CD8-positive, alpha-beta memory T cell (primary cell): ENCODE measurements around the gene ARID1A. TPM values are rescaled to one million over a fixed set of nuclear protein-coding genes. Genes with fewer than 3 reads are reported as not detected.

Experiments
- CTCF ChIA-PET: fragments of 350-600 bp; sonication (Branson Sonifier 250); formaldehyde crosslinking; loops from one replicate; lab custom pipeline; 2021; ENCODE audit warnings: antibody characterized with exemption; lab: Charles Lee
- POLR2A ChIA-PET: fragments of 350-600 bp; sonication (Branson Sonifier 250); formaldehyde crosslinking; loops from one replicate; lab custom pipeline; 2021; ENCODE audit warnings: antibody characterized with exemption; lab: Charles Lee
- DNase-seq, 5 donors: peaks; one replicate each; pipeline versions ENCODE4 v3.0.0 to v3.0.0-alpha.2; 2020 to 2022; ENCODE audit warnings: mixed read lengths in 1 of 5
- H3K27ac ChIP-seq: one replicate; pipeline ENCODE4 v1.7.0; 2013; ENCODE audit warnings: low read depth, mild to moderate bottlenecking, low read length, moderate library complexity
- H3K27me3 ChIP-seq: 2 replicates; pipeline ENCODE4 v1.7.0; 2013; ENCODE audit warnings: low read length, mild to moderate bottlenecking; ENCODE audit not compliant: insufficient read depth, poor library complexity, severe bottlenecking
- H3K36me3 ChIP-seq: 2 replicates; pipeline ENCODE4 v1.7.0; 2013; ENCODE audit warnings: mild to moderate bottlenecking, low read length, moderate library complexity; ENCODE audit not compliant: insufficient read depth
- H3K4me1 ChIP-seq: 2 replicates; pipeline ENCODE4 v1.7.0; 2013; ENCODE audit warnings: mild to moderate bottlenecking, low read length, moderate library complexity; ENCODE audit not compliant: insufficient read depth
- H3K4me3 ChIP-seq: 2 replicates; pipeline ENCODE4 v1.7.0; 2013; ENCODE audit warnings: mild to moderate bottlenecking, low read length
- H3K9me3 ChIP-seq: 2 replicates; pipeline ENCODE4 v1.7.0; 2013; ENCODE audit warnings: mild to moderate bottlenecking, low read length
- H3K27ac Mint-ChIP-seq, 8 donors: one replicate each; pipeline ENCODE4 v1.8.0; 2020 to 2021; ENCODE audit warnings: mixed read lengths in 8 of 8, mild to moderate bottlenecking in 6 of 8, inconsistent platforms in 3 of 8, moderate library complexity in 3 of 8
- H3K27me3 Mint-ChIP-seq, 2 donors: one replicate each; pipeline ENCODE4 v1.8.0; 2020 to 2021; ENCODE audit warnings: mixed read lengths in 2 of 2, mild to moderate bottlenecking in 1 of 2, moderate library complexity in 1 of 2
- H3K36me3 Mint-ChIP-seq, 3 donors: one replicate each; pipeline ENCODE4 v1.8.0; 2020 to 2021; ENCODE audit warnings: mixed read lengths in 3 of 3, inconsistent platforms in 1 of 3, mild to moderate bottlenecking in 1 of 3
- H3K4me1 Mint-ChIP-seq, 3 donors: one replicate each; pipeline ENCODE4 v1.8.0; 2020 to 2021; ENCODE audit warnings: mixed read lengths in 3 of 3, inconsistent platforms in 1 of 3, mild to moderate bottlenecking in 1 of 3
- H3K4me3 Mint-ChIP-seq, 7 donors: one replicate each; pipeline ENCODE4 v1.8.0; 2020 to 2021; ENCODE audit warnings: mixed read lengths in 7 of 7, mild to moderate bottlenecking in 6 of 7, moderate library complexity in 4 of 7, inconsistent platforms in 2 of 7
- H3K9me3 Mint-ChIP-seq, 5 donors: one replicate each; pipeline ENCODE4 v1.8.0; 2020 to 2022; ENCODE audit warnings: mixed read lengths in 5 of 5, mild to moderate bottlenecking in 3 of 5, moderate library complexity in 2 of 5, inconsistent platforms in 1 of 5
- polyA plus RNA-seq: library from polyadenylated mRNA; unstranded; fragments of 300-500 nt; fragmentation: Illumina TruSeq; gene quantifications from one replicate; pipeline ENCODE4 v1.2.3, GENCODE V29; 2021
- total RNA-seq, 2 experiments: library from RNA; stranded (reverse); gene quantifications; one replicate each; pipeline ENCODE4 v1.2.3, GENCODE V29; 2021

The ARID1A gene
- total and polyA plus RNA-seq, 3 experiments from 2014 or later = 31.6 to 90.9 (median 88.4) TPM

DNA sequence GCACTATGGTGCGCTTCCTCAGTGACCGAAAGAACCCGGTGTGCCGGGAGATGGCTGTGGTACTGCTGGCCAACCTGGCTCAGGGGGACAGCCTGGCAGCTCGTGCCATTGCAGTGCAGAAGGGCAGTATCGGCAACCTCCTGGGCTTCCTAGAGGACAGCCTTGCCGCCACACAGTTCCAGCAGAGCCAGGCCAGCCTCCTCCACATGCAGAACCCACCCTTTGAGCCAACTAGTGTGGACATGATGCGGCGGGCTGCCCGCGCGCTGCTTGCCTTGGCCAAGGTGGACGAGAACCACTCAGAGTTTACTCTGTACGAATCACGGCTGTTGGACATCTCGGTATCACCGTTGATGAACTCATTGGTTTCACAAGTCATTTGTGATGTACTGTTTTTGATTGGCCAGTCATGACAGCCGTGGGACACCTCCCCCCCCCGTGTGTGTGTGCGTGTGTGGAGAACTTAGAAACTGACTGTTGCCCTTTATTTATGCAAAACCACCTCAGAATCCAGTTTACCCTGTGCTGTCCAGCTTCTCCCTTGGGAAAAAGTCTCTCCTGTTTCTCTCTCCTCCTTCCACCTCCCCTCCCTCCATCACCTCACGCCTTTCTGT lies 84.6 kb downstream of the ARID1A start:
- Mint-ChIP-seq H3K9me3 (no peaks in the 10 kb centered on the region), H3K27ac (peak overlapping the region in 4 of 8 donors; percentile 64 to 100 (median 72)), H3K4me3 (no peak overlapping the region), H3K36me3 (peaks cover 14 to 72% (median 22%) of the 10 kb centered on the region in 3 donors), H3K27me3 (no peaks in the 10 kb centered on the region), H3K4me1 (peaks cover 41 to 65% (median 54%) of the 10 kb centered on the region in 3 donors)
- Histone ChIP-seq H3K9me3 (no peaks in the 10 kb centered on the region), H3K4me3 (no peak overlapping the region), H3K27ac (no peak overlapping the region), H3K4me1 (peaks cover 19% of the 10 kb centered on the region), H3K27me3 (no peaks in the 10 kb centered on the region), H3K36me3 (peaks cover 50% of the 10 kb centered on the region)
- ChIA-PET POLR2A (no interaction called here), CTCF (interaction anchor here (0.6 to 1.9 kb wide), 3 partner anchors 8 to 89 kb away, joined by 3 to 6 read pairs (median 4); no protein-coding TSS in a partner anchor)
- DNase-seq = no peak

DNA sequence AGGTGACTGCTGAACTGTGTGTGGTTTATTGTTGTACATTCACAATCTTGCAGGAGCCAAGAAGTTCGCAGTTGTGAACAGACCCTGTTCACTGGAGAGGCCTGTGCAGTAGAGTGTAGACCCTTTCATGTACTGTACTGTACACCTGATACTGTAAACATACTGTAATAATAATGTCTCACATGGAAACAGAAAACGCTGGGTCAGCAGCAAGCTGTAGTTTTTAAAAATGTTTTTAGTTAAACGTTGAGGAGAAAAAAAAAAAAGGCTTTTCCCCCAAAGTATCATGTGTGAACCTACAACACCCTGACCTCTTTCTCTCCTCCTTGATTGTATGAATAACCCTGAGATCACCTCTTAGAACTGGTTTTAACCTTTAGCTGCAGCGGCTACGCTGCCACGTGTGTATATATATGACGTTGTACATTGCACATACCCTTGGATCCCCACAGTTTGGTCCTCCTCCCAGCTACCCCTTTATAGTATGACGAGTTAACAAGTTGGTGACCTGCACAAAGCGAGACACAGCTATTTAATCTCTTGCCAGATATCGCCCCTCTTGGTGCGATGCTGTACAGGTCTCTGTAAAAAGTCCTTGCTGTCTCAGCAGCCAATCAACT lies 85.5 kb downstream of the ARID1A start:
- peak overlapping the region in 3 of 7 donors; percentile 8 to 62 (median 47) for H3K4me3 Mint-ChIP-seq
- DNase-seq = no peak
- H3K36me3 Mint-ChIP-seq = peaks cover 14 to 64% (median 18%) of the 10 kb centered on the region in 3 donors
- Histone ChIP-seq H3K4me1 (peaks cover 27% of the 10 kb centered on the region), H3K27me3 (no peaks in the 10 kb centered on the region), H3K27ac (no peak overlapping the region), H3K9me3 (no peaks in the 10 kb centered on the region), H3K4me3 (no peak overlapping the region), H3K36me3 (peaks cover 44% of the 10 kb centered on the region)
- peak overlapping the region; percentile 9 to 100 (median 80) for H3K27ac Mint-ChIP-seq
- no peaks in the 10 kb centered on the region for H3K27me3 Mint-ChIP-seq
- H3K9me3 Mint-ChIP-seq = no peaks in the 10 kb centered on the region
- ChIA-PET CTCF (interaction anchor here (0.6 to 1.9 kb wide), 4 partner anchors 16 to 89 kb away, joined by 3 to 4 read pairs (median 3); no protein-coding TSS in a partner anchor), POLR2A (no interaction called here)
- peaks cover 50 to 73% (median 63%) of the 10 kb centered on the region in 3 donors for H3K4me1 Mint-ChIP-seq

DNA sequence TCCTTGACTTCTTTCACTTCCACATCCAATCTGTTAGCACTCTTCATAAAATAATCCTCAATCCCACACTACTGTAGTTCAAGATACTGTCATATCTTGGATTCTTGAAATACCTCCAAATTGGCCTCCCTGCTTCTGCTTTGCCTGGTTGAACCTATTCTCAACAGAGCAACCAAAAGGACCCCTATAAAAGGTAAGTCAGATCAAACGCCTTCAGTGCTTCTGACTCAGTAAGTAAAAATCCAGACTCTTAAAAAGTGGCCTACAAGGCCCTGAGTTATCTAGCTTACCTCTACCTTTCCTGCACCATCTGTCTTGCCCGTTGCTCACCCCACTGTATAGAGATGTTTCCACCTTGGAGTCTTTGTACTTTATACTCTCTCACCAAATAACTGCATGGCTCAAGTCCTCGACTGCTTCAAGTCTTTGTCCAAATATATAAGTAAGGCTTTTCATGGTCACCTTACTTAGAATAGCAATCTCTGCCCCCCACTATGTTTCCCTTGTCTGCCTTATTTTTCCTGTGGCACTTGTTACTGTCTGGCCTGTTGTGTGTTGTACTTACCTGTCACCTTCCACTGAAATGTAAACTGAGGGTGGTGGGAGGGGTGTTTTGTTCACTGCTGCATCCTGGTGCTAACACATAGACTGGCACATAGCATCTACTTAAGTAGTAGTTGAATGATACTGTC lies 86.9 kb downstream of the ARID1A start:
- H3K27ac Mint-ChIP-seq = peak overlapping the region in 7 of 8 donors; percentile 31 to 100 (median 74)
- H3K4me1 Mint-ChIP-seq = peaks cover 62 to 86% (median 76%) of the 10 kb centered on the region in 3 donors
- DNase-seq = no peak
- Histone ChIP-seq H3K27me3 (no peaks in the 10 kb centered on the region), H3K4me1 (peaks cover 38% of the 10 kb centered on the region), H3K36me3 (peaks cover 34% of the 10 kb centered on the region), H3K4me3 (no peak overlapping the region), H3K9me3 (no peaks in the 10 kb centered on the region), H3K27ac (no peak overlapping the region)
- ChIA-PET CTCF (interaction anchor here (1.2 to 1.4 kb wide), 2 partner anchors 86 to 90 kb away, joined by 3 to 4 read pairs; no protein-coding TSS in a partner anchor), POLR2A (no interaction called here)
- peak overlapping the region in 2 of 7 donors; percentile 15 to 29 for H3K4me3 Mint-ChIP-seq
- H3K36me3 Mint-ChIP-seq = peaks cover 14 to 60% (median 15%) of the 10 kb centered on the region in 3 donors
- H3K9me3 Mint-ChIP-seq = peaks cover 0 to 2% (median 0%) of the 10 kb centered on the region in 5 donors
- H3K27me3 Mint-ChIP-seq = peaks cover 0 to 5% of the 10 kb centered on the region in 2 donors

DNA sequence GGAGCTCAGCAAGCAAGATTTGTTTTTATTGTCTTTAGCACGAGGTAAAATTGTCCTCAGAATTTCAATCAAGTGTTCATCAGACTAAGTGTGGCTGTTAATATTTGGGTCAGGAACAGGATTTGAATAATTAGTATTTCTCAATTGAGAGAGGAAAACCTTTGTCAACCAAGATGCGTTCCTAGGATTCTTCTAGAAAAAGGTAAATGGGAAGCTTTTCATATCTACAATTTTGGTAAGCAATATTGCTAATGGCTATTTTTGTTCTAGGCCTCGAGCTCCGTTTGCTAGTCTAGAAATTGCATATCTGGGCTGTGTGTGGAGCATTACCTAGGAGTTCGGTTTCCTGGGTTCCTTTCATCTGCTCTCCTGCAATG lies 87.8 kb downstream of the ARID1A start:
- peaks cover 64 to 82% (median 74%) of the 10 kb centered on the region in 3 donors for H3K4me1 Mint-ChIP-seq
- H3K27ac ChIP-seq = peak overlapping the region; percentile 51
- H3K27me3 Mint-ChIP-seq = peaks cover 0 to 5% of the 10 kb centered on the region in 2 donors

DNA sequence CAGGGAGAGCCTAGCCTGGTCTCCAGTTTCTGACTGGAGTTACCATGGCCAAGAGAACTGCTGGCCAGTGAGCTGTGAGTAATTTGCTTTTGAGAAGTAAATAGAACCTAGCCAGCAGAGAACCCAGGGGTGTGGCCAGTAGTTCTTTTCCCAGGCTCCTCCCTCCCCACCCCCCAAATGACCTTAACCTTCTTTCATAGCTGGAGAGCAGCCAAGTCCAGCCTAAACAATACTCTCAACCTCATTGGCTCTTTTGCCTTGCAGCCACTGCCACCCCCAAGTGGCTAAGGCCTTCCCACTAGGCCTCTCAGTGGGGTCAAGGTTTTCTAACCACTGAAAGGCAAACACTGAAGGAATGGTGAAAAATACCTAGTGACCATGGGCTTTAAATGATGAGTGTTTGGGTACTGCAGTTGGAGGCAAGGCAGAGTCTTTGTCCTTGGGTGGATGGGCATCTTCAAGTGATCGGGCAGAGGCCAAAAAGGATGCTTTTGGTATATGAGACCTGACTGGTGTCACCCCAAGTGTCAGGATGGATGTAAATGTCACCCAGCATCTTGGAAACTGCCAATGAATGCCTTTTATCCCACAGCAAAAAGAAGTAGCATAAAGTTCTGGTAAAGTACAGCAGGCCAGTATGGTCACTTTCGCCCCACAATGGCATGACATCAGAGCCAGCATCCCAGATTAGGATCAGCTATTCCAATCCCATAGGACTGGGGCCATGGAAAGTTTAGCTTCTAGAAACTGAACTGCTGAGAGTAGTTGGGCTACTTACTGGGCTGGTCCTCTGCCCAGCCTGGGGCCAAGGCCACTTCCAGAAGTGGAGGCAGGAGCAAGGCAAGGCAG lies 88.4 kb downstream of the ARID1A start:
- ChIA-PET POLR2A (interaction anchor here (1.1 kb wide), 1 partner anchor 86 kb away, joined by 5 read pairs; no protein-coding TSS in a partner anchor), CTCF (interaction anchor here (0.8 to 6.2 kb wide), 3 partner anchors 36 to 92 kb away, joined by 3 to 63 read pairs (median 4); partner anchors contain the start of gene ARID1A)
- Histone ChIP-seq H3K27me3 (no peaks in the 10 kb centered on the region), H3K9me3 (no peaks in the 10 kb centered on the region), H3K4me1 (peaks cover 44% of the 10 kb centered on the region), H3K36me3 (peaks cover 23% of the 10 kb centered on the region), H3K4me3 (no peak overlapping the region), H3K27ac (peak overlapping the region; percentile 51)
- H3K27ac Mint-ChIP-seq = peak overlapping the region; percentile 64 to 100 (median 100)
- H3K27me3 Mint-ChIP-seq = peaks cover 0 to 5% of the 10 kb centered on the region in 2 donors
- no peak for DNase-seq
- H3K36me3 Mint-ChIP-seq = peaks cover 4 to 51% (median 5%) of the 10 kb centered on the region in 3 donors
- H3K4me3 Mint-ChIP-seq = peak overlapping the region in 1 of 7 donors; percentile 55
- H3K9me3 Mint-ChIP-seq = peaks cover 0 to 2% (median 0%) of the 10 kb centered on the region in 5 donors
- H3K4me1 Mint-ChIP-seq = peaks cover 65 to 84% (median 74%) of the 10 kb centered on the region in 3 donors

More for the DNA sequence above, 87.8 kb downstream of the ARID1A start:
- H3K9me3 ChIP-seq = no peaks in the 10 kb centered on the region
- H3K4me3 Mint-ChIP-seq = peak overlapping the region in 1 of 7 donors; percentile 29
- H3K36me3 ChIP-seq = peaks cover 29% of the 10 kb centered on the region
- ChIA-PET CTCF (interaction anchor here (1.2 kb wide), 1 partner anchor 91 kb away, joined by 4 read pairs; no protein-coding TSS in a partner anchor), POLR2A (no interaction called here)
- H3K27ac Mint-ChIP-seq = peak overlapping the region in 7 of 8 donors; percentile 31 to 100 (median 63)
- H3K4me1 ChIP-seq = peaks cover 41% of the 10 kb centered on the region
- H3K27me3 ChIP-seq = no peaks in the 10 kb centered on the region
- no peak overlapping the region for H3K4me3 ChIP-seq
- no peak for DNase-seq
- peaks cover 0 to 2% (median 0%) of the 10 kb centered on the region in 5 donors for H3K9me3 Mint-ChIP-seq
- H3K36me3 Mint-ChIP-seq = peaks cover 9 to 53% (median 10%) of the 10 kb centered on the region in 3 donors

DNA sequence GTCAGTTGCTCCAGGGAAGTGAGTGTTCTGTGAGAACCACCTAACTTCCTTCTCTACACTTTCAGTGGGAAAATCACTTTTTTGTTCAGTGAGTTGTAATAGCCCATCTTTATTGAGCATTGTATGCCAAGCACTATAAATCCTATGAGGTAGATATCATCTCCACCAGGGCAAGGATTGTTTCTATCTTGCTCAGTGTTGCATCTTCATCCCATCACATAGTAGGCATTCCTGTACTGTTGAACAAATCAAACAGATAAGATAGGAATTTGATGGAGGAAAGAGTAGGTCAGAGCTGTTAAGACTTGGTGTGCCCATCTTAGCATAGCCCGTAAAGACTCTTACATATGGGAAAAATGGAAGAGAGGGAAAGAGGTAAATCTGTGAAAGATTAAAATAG lies 89.1 kb downstream of the ARID1A start:
- CTCF ChIA-PET = interaction anchor here (0.8 to 6.2 kb wide), 3 partner anchors 19 to 86 kb away, joined by 3 to 63 read pairs (median 3); partner anchors contain the start of gene ARID1A
- peak overlapping the region; percentile 83 to 100 (median 100) for H3K27ac Mint-ChIP-seq
- Histone ChIP-seq H3K9me3 (no peaks in the 10 kb centered on the region), H3K27ac (peak overlapping the region; percentile 88), H3K36me3 (peaks cover 17% of the 10 kb centered on the region), H3K27me3 (no peaks in the 10 kb centered on the region), H3K4me1 (peaks cover 51% of the 10 kb centered on the region), H3K4me3 (no peak overlapping the region)
- POLR2A ChIA-PET = interaction anchor here (1.1 to 1.6 kb wide), 2 partner anchors 87 to 92 kb away, joined by 5 to 7 read pairs; no protein-coding TSS in a partner anchor
- DNase-seq = no peak
- peaks cover 0 to 5% of the 10 kb centered on the region in 2 donors for H3K27me3 Mint-ChIP-seq
- peaks cover 0 to 2% (median 0%) of the 10 kb centered on the region in 5 donors for H3K9me3 Mint-ChIP-seq
- H3K4me1 Mint-ChIP-seq = peaks cover 68 to 85% (median 75%) of the 10 kb centered on the region in 3 donors
- H3K36me3 Mint-ChIP-seq = peaks cover 0 to 44% (median 4%) of the 10 kb centered on the region in 3 donors
- peak overlapping the region in 3 of 7 donors; percentile 38 to 63 (median 55) for H3K4me3 Mint-ChIP-seq
